HPDE6-E6E7 (cell line): ENCODE results near the gene BSDC1.
"Not testable (repeated sequence)": the region's sequence is repeated elsewhere in the genome, so short reads cannot be mapped to it uniquely, and the experiment has no call there.

Experiments used
- DNase-seq: peaks from one replicate; pipeline ENCODE4 v3.0.0; 2011; ENCODE audit warnings: missing footprints; ENCODE audit errors: extremely low spot score

The BSDC1 gene

GRCh38 chr1:32358435-32358834 lies 35.8 kb downstream of the BSDC1 start:
- no peak for DNase-seq

DNA sequence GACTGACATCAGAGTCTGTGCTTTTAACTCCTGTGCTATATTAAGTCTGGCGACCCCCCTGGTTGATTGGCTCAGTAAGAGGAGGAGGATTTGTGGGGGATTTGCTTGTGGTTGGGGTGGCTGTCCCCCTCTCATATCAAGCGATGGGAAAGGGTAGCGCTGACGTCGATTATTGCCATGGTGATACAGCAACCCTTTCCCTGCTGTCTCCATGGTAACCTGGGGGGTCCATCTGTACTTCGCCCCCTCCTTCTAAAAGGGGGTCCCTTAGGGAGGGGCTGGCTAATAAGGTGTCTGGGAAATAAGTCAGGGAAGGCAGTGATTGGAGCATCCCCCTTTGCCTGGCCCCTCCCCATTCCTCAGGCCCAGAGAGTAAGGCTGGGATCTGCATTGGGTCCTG lies 36.6 kb downstream of the BSDC1 start:
- DNase-seq, result no peak

GRCh38 chr1:32356478-32356877 lies 37.8 kb downstream of the BSDC1 start:
- DNase-seq, result no peak

DNA sequence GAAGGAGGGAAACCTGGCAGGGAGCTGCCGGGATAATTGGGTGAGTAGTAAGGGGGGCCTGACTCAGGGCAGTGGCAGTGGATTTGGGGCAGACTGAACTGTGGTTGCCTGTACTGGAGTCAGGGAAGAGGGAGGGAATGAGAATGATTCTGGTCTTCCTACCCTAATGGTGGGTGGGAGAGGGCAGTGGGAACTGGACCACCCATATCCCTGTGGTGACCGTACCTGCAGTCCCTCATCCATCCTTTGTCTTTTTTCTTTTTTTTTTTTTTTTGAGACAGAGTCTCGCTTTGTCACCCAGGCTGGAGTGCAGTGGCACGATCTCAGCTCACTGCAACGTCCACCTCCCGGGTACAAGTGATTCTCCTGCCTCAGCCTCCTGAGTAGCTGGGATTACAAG lies 38.5 kb downstream of the BSDC1 start:
- DNase-seq, result not testable (repeated sequence)

DNA sequence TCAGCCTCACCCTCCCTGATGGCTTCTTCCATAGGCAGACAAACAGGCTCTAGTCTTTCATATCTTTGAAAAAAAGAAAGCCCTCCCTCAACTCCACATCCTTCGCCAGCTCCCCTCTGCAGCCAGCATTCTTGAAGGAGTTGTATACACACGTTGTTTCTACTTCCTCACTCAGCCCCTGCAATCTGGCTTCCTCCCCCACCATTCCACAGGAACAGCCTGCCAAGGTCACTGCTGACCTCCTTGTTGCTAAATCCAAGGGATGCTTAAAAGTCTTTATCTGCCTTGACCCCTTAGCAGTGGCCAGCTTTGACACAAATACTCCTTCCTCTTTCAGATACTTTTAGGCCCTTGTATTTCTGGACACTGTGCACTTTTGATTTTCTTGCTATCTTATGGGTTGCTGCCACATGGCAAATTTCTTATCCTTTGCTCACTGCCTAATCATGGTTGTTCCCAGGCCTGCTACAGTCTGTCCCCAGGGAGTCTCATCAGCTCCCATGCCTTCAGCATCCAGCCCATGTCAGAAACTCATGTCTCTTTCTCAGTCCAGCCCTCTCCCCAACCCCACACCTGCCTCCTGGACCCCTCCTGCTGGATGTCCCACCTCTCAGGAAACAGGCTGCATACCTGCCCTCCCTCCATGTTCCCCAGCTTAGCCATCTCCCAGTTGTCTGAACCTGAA lies 40.2 kb downstream of the BSDC1 start:
- DNase-seq, result no peak

DNA sequence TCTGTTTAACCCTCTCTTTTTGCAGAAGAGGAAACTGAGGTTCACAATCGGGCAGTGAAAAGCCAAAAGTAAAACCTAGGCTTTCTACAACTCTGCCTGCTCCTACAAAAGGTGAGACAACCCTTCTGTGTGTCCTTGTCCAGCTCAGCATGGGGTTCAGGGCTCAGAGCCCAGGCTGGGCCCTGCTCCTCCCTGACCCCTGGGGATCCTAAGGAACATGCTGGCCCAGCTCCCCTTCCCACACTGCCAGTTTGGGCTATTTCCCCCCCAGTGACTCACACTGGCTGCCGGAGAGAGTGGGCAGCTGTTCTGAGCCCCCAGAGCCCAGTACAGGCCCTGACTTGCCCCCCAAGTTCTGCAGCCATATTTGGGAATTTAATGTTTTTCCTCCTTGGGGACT lies 40.8 kb downstream of the BSDC1 start:
- DNase-seq, result no peak

GRCh38 chr1:32352831-32353383 lies 41.3 kb downstream of the BSDC1 start:
- DNase-seq, result no peak

DNA sequence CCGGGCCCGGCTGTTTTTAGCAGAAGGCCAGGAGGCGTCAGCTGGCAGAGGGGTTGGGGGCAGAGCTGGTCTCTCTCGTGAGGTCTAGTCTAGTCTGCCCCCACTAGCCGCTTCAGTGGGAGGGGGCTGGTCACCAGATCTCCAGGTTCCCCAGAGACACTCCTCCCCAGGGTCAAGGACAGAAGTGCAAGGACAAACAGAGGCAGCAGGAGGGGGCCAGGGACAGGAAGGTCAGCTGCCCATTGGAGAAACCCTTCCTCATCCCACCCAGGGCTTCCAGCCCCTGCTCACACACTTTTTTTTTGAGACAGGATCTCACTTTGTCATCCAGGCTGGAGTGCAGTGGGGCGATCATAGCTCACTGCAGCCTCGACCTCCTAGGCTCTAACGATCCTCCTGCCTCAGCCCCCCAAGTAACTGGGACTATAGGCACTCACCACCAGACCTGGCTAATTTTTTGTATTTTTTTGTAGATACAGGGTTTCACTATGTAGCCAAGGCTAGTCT lies 41.9 kb downstream of the BSDC1 start:
- DNase-seq, result no peak

- DNase-seq, result peak; percentile 93
These were observed 42.6 kb downstream of the BSDC1 start for GRCh38 chr1:32351399-32352238.

DNA sequence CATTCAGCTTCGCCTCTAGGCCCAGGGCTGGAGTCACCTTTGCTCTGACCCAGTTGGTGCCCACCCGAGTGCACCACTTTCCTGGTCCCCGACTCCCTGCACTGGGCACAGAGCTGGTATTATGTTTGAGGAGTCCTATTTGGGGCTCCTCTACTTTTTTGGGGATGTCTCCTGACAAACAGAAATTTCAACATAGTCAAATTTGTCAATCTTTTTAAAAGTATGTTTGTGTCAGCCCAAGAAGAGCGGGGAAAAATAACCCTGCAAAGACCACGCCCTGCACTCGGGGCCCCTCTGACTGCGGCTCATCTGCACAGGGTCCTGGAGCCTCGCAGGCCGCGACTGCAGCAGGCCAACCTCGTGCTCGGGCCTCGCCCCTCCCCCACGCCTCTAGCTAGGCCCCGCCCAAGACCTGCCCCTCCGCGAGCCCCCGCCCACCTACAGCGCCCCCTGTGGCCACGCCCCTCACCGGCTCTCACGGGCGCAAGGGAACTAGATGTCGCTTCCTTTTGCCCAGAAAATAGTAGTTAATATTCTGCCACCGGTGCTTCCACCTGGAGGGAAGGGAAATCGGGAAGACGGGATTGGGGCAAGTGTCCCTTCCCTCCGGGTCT lies 43.3 kb downstream of the BSDC1 start:
- peak; percentile 38 for DNase-seq

GRCh38 chr1:32349211-32349708 lies 45.0 kb downstream of the BSDC1 start:
- no peak for DNase-seq

GRCh38 chr1:32346532-32347157 lies 47.6 kb downstream of the BSDC1 start:
- DNase-seq, result no peak

- DNase-seq, result no peak
These were observed 48.9 kb downstream of the BSDC1 start for GRCh38 chr1:32345289-32345827.

DNA sequence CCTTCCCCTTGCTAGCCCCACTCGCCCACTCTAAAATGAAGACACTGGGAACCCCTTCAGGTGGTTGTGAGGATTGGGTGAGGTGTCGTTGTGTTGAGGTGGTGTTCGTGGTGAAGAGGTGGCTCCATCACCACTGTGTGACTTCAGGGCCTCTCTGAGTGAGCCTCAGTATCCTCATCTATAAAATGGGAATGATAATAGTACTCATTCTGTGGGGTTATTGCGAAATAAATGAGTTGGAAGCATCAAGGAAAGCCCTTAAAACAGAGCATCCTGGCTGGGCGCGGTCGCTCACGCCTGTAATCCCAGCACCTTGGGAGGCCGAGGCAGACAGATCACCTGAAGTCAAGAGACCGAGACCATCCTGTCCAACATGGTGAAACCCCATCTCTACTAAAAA lies 51.5 kb downstream of the BSDC1 start:
- no peak for DNase-seq

DNA sequence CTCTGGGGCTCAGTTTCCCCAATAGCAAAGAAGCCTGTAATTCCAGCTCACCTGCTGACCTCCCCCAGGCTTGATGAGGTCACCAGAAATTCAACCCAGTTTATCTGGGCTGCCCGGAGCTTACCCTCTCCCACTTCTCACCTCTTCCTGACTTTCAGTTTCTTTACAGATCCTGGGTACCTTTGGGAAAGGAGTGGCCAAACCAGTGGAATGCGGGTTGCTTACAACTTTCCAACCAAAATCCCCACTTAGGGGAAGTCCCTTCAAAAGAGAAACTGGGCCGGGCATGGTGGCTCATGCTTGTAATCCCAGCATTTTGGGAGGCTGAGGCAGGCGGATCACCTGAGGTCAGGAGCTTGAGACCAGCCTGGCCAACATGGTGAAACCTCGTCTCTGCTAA lies 52.3 kb downstream of the BSDC1 start:
- peak; percentile 47 for DNase-seq

GRCh38 chr1:32341186-32341757 lies 53.0 kb downstream of the BSDC1 start:
- no peak for DNase-seq

DNA sequence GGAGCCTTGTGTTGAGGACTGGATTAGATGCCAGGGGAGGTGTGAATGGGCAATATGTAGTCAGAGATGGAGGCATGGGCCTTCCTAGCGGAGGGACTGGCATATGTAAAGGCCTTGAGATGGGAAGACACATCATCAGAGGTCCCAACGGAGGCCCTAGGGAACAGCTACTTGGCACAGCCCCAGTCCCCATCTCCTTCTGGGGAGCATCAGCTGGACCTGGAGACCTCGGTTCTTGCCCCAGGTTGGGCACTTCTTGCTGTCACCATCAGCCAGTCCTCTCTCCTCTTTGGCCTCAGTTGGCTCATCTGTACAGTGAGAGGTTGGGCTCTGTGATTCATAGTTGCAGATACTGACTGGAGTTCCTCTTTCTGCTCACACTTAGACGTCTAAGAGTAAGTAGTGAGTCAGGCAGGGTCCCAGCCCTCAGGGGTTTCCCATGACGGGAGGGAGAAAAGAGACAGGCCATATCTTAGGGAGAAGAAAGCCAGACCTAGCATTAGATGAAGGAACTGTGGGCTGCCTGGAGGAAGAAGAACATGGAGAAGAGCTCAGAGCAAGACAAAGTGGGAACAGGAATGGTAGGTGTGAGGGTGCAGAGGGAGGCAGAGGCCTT lies 54.8 kb downstream of the BSDC1 start:
- DNase-seq, result no peak

- DNase-seq, result no peak
These were observed 55.5 kb downstream of the BSDC1 start for GRCh38 chr1:32338637-32339145.

DNA sequence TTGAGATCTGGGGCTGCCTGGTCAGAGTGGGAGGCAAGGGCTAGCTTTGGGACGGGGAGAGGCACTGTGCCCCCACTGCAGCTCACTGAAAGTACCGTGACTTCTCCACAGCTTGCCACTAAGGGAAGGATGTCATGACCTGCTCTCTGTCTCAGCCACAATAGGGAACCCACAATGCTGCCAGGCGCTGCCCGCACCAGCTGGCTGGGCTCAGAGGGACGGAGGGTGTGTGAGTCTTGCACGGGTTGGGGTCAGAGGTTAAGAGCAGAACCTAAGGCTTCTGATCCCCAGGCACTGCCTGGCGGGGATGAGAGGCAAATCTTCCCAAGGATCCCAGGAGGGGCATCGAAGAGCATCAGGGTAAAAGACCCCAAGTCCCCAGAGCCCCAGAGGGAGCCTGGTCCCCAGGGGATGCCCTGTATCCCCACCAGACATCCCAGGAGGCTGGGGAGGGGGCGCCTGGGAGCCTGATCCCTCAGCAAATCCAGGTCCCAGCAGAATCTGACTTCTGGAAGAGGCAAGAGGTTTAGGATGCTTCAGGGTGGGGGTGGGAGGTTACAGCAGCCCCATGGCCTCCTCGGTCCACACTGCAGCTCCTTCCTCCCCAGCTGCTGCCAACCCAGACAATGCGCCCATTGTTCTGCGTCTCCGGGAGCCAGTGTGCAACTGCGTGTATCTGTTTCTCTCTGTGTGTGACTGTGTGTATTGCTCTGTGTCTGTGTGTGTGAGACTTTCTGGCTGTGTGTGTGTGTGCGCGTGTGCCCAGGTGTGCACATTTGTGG lies 56.2 kb downstream of the BSDC1 start:
- DNase-seq, result no peak
